GM19463 (cell line): ENCODE results near the gene ELMO1.

Experiments
- ATAC-seq: cut with Tn5 transposase; IDR thresholded peaks from one replicate; pipeline ENCODE4 v1.9.1; 2021; ENCODE audit warnings: mild to moderate bottlenecking, moderate library complexity; ENCODE audit not compliant: unreplicated experiment

Gene ELMO1

GRCh38 chr7:37352251-37352880 lies 96.3 kb downstream of the ELMO1 start:
- ATAC-seq, result no peak

DNA sequence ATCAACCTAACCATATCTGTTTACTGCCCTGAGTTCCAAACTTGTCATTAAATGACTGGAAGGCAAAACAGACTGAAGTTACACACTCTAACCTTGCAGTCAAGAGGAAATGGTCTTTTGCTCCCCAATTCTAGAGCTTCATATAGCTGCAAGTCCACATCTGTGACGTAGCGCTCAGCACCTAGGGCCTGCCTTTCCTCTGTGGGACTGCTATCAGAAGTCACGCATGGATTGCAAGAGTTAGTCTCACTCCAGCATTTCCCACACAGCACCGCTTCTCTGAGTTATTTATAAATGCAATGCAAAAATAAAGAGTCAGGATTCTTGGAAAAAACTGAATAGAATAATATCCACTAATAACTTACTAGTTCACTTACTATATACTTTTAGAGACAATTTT lies 96.9 kb downstream of the ELMO1 start:
- no peak for ATAC-seq

- no peak for ATAC-seq
These were observed 98.6 kb downstream of the ELMO1 start for GRCh38 chr7:37349979-37350590.

DNA sequence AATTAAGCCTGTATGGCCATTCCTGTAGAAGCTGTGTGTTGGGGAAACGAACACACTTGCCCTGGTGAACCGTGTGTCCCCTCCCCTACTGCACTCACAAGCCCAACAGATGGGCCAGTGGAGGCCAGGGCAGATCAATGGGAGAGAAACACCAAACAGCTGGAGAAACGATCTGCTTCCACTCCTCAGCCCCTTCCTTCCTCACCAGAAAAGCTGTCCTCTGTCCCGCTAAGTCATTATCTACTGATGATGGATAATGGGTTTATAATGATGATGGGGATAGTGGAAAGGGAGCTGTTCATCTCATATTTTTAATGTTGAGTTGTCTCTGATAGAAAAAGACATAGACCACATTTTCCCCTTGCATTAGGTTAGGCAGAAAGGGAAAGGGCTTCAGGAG lies 99.7 kb downstream of the ELMO1 start:
- ATAC-seq, result no peak

GRCh38 chr7:37346761-37347160 lies 101.9 kb downstream of the ELMO1 start:
- ATAC-seq, result no peak

DNA sequence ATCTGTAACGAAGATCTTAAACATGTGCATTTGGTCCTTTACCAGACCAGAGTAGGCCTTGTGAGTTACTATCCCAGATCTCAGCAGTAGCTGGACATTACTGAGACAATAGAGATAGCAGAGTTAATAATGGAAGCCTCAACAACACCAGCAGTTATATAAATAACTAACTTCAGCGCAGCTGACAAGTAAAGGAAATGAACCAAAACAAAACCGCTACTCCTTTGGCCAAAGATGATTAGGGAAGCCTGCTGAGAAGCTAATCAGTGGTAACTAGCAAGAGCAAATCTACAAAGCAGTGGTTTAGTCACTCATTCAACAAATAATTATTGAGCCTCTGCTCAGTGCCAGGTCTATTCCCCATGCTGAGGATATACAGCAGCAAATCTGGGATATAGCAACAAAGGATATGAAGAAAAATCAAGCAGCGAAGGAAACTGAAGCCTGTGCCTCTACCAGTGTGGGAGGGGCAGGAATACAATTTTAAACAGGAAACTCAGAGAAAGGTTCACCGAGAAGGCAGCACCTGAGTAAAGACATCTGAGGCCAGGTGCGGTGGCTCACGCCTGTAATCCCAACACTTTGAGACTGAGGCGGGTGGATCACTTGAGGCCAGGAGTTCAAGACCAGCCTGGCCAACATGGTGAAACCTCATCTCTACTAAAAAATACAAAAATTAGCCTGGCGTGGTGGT lies 103.6 kb downstream of the ELMO1 start:
- ATAC-seq, result peak; percentile 28

DNA sequence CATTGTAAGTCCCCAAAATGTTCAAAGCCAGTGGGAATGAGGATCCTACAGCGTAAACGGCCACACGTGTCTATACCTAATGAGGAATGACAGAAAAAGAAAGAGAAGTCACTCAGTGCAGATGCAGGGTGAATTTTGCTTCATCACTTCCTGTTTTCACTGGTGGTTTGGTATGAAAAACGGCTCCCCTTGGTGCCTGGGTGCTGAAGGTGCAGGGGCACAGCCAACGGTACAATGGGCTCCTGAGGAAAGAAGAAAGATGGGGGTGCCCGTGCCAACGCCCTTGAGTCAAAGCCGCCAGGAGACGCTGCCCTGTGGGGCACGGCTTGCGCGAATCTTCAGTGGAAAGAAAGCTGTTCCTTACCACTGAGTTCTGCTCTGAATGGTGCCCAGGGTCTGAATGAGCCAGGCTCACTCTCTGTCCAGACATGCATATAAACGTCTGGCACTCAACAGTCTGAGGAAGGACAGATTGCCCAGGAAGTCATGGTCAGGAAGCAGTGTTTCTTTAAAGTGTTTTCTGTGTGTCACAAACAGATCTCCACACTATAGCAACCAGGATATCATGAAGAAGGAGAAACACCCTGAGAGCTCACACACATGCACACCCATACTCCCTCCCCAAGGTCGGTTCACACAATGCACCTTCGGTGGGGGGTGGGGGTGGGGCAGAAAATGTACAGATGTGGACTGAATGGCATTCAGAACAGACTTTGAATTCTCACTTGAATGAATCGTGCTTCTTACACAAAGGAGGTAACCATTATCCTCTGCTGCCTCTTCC lies 105.8 kb downstream of the ELMO1 start:
- peak; percentile 61 for ATAC-seq

DNA sequence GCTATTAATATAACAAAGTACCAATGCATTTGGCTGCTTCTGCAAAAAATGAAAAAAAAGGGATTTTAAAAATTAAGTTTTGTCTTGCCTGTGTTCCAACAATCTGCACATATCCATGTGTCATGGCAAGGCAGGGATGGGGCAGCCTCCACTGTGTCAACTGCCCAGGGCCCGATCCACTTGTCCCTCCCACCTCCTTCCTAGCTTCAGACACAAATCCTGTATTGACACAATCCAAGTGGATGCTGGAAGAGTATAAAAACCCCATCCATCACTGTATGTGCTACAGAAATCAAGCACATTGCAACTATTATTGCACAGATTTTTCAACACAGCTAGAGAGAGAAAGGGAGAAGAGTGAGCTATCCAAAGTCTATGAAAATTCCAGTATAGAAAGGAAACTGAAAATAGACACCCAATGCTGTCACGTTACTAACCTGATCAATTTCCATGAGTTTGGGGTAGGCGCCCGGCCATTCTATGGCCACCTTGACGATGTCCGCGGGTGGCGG lies 106.4 kb downstream of the ELMO1 start:
- ATAC-seq, result no peak

DNA sequence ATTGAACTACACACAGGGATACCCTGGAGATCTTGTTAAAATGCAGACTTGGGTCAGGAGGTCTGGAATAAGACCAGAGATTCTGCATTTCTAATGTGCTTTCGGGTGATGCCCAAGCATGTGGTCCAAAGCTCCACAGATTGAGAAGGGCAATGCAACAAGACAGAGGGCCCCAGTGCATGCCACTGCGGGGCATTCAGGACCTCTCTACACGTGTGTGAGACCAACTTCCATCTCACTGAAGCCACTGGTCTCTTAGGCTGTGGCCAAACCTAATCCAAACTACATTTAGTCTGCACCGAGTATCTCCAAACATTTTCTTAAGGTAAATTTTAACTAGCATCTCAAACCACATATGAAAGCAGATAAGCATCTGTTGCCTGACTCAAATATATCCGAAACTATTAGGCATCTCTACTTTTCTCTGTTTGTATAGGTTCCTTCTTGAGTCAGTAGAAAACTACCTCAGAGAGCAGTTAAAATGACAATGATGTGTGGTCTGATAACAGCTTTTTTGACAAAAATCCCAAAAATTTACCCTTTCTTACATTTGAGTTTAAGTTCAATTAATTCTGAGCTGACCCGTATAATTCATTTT lies 107.5 kb downstream of the ELMO1 start:
- peak; percentile 38 for ATAC-seq

- ATAC-seq, result no peak
These were observed 109.7 kb downstream of the ELMO1 start for GRCh38 chr7:37338966-37339365.

GRCh38 chr7:37337522-37337921 lies 111.1 kb downstream of the ELMO1 start:
- ATAC-seq, result no peak

GRCh38 chr7:37336259-37336658 lies 112.4 kb downstream of the ELMO1 start:
- peak; percentile 87 for ATAC-seq

- no peak for ATAC-seq
These were observed 115.6 kb downstream of the ELMO1 start for GRCh38 chr7:37333075-37333474.

DNA sequence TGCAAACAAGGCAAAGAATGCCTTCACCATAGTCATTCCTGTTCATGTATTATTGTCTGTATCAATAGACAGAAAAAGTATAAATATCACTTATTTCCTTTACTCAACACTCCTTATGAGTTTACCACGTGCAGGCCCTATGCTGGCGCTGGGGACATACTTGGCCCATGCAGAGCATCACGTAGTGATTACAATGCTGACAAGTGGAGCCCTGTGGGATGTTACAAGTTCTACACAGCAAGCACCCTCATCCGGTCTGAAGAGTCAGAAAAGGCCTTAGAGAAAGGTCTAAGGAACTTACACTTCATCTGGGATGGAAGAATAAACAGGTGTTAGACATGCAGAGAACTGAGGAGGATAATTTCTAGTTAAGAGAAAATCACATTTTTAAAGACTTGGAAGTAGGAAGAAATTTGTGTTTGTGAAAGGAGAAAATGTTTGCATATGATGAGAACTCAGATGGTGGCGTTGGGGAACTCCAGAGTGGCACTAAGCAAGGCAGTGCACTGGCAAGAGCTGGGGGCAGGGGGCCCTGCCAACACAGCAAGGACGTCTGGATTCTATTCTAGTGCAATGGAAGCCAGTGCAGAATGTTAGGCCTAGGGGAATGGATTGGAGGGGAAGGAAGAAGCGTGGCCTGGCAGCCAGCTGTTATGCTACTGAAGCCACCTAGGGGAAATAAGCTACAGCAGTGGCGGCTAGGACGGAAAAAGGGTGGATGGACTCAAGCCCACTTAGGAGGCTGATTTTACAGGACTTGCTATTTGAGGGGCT lies 116.2 kb downstream of the ELMO1 start:
- ATAC-seq, result no peak

GRCh38 chr7:37330775-37331174 lies 117.9 kb downstream of the ELMO1 start:
- no peak for ATAC-seq

- ATAC-seq, result no peak
These were observed 118.7 kb downstream of the ELMO1 start for GRCh38 chr7:37329940-37330339.

DNA sequence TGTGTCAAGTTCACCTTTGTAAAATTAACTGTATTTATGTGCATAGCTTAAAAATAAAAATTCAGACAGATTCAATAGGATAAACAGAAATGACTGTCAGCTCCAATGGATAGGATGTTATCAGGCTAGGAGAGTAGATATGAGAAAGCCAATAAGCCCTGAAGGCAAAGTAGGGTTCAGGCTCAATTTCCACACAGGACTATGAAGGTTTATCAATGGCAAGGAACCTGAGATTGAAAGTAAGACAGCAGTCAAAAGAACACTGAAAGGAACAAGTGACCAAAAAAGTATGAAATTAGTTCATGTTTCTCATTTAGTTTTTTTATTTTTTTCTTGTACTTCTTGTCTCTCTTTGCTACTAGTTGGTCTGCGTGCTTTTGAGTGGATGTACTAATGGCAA lies 121.4 kb downstream of the ELMO1 start:
- no peak for ATAC-seq

DNA sequence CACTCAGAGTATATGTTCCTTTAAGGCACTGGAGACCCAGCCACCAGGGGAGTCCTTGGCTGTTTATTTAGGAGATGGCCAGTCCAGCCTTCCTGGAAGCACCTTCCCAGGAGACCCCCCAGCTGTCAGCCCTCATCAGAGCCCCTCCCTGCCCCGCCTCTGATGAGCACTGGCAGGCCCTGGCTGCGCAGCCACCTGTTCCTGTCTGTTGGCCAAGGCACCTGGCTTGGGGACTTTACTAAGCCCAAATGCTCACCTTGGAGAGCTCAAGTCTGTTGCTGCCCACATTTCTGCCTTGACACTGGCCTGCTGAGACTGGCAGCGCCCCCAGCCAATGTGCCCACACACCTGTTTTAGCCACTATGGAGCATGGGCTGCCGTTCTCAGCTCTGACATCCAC lies 124.7 kb downstream of the ELMO1 start:
- ATAC-seq, result no peak

GRCh38 chr7:37322831-37323230 lies 125.8 kb downstream of the ELMO1 start:
- no peak for ATAC-seq

GRCh38 chr7:37320848-37321468 lies 127.7 kb downstream of the ELMO1 start:
- no peak for ATAC-seq
